NCI-H1092 (cell line): ENCODE measurements around the gene GAMT.
"Not testable (repeated sequence)": the region's sequence is repeated elsewhere in the genome, so short reads cannot be mapped to it uniquely, and the experiment has no call there.

Experiments
- DNase-seq: peaks from one replicate; lab custom pipeline; 2025; lab: John Stamatoyannopoulos, UW

Gene GAMT

DNA sequence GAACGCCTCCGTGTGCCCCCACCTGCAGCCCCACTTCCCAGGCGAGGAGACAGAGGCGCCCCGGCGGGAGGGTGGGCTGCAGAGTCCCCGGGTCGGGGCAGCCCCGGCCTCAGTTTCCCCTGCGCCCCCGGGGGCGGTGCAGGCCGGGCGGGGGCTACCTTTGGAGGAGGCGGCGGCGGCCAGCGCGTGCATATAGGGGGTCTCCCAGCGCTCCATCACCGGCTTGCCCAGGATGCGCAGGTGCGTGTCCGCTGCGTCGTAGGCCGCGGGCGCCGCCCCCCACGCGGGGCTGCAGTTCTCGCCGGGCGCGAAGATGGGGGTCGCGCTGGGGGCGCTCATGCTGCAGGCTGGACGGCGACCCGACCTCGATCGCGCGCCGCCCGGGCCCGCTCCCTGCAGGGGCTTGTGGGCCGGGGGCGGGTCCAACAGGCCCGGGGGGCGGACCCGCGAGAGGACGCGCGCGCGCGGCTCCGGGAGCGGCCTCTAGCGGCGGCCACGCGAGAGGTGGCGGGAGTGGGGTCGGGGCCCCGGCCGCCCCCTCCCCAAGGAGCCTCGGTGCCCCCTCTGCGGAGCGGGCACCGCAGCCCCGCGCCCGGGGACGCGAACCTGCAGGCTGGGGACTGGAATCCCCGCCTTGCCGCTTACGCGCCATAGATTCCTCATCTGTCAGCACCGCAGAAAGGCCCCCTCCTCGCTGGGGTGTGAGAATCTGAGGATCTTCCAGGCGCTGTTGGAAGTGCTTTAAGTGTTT is at the start of gene GAMT:
Gene GAMT (minus strand): TSS at position 405 of the 751 bp plus-strand sequence. CDS start 66 bp downstream, at position 339.
- peak; percentile 39 for DNase-seq

DNA sequence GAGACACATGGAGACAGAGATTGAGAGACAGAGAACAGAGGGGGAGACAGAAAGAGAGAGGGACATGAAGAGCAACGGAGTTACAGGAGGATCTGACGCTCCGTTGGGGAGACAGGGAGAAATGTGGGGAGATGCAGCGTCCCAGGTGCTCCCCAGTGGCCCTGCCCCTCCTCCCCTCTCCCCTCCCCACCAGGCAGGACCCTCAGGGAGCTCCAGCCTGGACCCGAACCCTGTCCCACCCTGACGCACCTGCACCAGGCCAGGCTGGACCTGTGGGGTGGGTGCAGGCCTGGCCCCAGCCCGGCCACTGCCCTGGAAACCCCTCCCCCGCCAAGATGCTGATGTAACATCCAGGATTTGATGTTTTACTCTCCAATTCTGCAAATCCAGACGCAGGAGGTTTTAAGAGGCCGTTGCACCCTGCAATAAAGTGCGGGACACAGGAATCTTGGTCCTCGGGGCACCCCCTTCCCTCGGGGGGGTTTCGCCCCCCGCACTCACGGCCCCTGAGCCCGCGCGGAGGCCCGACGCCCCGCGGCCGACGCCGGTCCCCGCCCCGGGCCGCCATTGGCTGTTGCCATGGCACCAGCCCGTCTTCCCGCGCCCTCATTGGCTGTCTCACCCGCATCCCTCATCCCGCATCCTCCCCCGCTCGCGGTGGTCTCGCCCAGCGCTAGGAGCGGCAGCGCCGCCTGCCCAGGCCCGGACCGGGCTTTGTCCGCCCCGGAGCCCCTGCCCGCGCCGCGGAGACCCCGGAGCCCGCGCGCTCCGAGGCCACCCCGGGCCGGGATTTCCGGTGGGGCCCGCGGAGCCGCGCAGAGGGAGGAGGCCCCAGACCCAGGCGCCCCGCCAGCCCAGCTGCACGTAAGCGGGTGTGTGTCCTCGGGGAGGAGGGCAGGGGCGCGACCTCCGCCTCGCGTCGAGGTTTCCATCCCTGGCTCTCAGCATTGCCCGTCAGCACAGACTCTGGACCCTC is 48.4 kb upstream of the GAMT start, which contains the start of gene APC2:
Gene APC2 (plus strand): TSS at position 655 of the 976 bp plus-strand sequence. CDS start 2,881 bp downstream, outside the sequence.
- peak; percentile 86 for DNase-seq

DNA sequence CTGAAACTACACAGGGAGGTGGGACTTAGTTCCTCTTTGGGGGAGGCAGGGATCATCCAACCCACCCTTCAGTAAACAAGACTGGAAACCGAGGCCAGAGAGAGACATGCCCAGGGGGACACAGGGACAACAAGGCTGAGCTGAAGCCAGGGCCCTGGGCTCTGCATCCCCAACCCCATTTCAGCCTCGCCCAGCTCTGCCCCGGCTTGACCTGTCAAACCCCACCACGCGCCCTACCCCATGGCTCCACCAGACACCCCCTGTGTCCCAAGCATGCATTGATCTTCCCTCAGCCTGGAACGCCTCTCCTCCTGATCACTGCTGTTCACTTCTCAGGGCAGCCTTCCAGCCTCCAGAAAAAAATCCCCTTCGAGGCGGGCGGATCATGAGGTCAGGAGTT is 46.6 kb upstream of the GAMT start:
- DNase-seq = no peak

DNA sequence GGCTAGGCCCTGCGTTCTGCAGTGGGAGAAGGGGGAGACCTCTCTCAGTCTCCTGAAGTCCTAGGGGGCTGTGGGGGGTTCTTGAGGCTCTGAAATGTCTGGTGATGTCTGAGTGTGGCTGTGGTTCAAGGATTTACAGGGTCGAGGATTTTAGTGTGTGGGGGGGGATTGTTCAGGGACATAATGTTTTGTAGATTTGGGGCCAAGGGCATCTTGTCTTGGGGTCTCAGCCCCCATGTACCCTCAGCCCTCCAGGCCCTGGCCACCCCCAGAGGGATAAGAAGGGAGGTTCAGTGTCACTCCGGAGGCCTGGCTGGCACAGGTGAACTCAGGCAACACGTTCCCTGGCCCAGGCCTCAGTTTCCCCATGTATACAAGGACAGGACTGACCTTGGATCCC is 46.2 kb upstream of the GAMT start:
- DNase-seq = no peak

DNA sequence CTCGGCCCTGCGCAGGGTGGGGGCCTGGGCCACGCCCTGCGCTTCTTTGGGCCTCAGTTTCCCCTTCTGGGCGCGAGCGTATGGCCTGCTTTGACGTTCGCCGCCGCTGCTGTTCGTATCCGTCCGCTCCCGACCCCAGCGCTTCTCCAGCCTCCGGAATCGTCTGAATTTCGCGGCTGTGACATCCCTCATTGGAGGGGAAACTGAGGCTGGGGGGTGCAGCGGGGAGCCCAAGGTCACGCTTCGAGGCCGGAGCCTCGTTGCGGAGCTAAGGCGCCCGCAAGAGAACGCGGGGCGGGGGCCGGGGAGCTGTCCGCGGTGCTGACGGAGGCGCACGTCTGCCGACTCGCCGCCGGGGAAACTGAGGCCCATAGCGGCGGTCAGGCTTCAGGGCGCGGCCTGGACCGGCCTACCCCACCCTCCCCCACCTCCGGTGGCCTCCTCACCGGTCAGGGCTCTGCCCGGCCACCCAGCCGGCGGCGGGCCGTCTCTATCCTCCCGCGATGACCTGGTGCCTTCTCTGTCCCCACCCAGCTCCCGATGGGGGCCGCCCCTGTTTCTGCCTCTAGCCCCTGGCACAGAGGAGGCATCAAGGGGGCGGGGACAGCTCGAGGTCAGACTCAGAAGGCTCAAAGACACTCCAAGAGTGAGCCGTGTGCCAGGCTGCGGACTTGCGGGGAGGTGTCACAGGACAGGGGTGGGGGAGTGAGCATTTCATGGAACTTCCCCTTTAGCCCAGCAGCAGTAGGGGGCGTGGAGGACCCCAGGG is 45.6 kb upstream of the GAMT start:
- DNase-seq = peak; percentile 21

DNA sequence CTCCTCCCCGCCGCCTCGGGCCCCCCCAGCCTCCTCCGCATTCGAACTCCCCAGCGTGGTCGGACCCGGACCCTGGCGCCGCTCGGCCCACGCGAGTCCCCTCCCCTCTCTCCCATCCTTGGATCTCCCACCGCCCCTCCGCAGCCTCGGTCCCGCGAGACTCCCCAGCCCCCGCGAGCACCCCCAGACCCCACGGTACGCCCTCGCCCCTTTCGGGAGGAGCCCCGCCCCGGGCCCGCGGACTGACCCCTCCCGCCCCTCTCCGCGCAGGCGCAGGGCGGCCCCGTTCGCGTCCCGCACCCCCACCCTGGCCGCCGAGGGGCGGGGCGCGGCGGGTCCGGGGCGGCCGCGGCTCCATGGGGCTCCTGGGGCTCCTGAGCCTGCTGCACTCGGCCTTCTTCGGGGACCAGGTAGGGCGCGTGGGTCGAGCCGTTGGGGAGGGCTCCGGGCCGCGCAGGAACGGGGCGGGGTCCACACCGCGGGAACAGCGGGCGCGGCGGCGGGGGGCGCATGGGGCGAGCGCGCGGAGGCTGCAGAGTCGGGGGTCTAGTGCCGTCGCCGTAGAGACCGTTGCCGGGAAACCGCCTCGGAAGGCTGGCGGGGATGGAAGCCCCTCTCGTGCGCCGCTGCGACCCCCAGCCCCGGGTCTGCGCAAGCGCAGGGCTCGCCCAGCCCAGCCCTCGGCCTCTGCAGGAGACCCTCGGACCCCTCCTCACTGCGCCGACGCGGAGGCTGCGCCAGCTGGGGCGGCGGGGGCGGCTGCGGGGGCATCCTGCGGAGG is 44.8 kb upstream of the GAMT start:
- DNase-seq = peak; percentile 54

DNA sequence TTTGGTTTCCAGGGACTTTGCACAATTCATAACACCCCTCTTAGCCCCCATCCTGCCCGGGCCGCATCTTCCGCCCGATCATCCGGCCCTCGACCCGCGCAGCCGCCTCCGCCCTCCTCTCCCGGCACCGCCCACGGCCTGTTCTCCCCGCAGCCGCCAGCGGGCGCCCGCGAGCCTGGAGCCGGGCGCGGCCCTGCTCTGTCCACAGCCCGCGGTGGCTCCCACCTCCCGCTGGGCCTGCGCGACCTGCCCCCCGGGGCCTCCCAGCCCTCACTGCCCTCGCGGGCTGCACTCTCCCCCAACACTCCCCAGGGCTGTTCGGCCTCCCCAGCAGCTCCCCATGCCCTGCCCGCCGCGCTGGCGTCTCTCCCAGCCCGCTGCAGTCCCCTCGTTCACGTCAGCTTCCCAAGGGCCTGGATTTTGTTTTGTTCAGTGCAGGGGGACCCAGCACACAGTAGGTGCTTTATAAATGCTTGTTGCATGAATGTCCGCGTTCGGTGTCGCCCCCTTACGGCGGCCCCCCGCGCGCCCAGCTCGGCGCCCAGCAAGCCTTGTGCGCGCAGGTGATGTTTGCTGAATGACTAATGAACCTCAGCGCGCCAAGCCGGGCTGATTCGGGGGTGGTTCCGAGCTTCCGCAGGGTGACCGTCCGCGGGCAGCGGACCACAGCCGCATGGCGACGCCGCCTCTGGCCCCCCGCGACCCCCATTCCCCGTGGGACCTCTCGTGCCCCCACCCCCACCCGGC is 44.0 kb upstream of the GAMT start:
- DNase-seq = peak; percentile 17

DNA sequence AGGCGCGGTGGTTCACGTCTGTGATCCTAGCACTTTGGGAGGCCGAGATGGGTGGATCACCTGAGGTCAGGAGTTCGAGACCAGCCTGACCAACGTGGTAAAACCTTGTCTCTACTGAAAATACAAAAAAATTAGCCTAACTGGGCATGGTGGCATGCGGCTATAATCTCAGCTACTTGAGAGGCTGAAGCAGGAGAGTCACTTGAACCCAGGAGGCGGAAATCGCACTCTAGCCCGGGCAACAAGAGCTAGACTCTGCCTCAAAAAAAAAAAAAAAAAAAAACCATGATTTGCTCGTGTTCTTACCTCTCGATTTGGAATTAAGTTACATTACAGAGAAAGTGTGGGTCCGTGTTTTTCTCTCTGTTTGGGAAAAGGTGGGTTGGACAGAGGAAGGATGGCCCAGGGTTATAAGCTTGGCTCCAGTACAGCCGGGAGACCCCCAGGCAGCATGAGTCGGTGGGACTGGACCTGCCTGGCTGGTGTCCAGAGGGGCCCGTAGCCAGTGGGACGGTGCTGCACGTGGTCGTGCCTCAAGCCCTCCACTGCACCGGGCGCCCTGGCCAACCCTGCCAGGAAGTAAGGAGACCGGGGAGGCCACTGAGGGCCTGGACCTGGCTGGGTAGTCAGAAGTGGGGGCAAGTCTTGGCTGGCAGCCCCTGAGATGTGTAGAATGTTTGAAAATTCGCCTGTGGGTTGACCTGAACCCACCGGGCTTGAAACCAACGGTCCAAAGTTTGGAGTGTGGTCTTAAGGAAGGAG is 40.5 kb upstream of the GAMT start:
- DNase-seq = no peak

DNA sequence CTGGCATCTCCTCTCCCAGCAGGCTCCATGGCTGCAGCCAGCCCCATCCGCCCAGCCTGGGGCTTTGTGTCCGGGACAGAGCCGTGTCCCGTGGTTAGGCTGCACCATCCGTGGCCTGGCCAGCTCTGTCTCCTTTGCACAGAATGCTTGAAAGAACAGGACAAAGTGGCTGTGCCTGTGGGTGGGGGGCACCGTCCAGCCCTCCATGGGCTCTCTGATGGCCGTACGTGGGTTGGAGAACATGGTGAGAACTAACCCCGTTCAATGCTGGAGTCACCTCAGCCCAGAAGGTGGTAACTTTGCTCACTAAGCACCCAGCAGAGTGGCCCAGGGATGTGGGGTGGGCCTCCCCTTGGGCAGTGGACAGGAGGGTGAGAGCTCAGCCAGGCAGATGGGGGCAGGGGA is 39.7 kb upstream of the GAMT start:
- DNase-seq = no peak

DNA sequence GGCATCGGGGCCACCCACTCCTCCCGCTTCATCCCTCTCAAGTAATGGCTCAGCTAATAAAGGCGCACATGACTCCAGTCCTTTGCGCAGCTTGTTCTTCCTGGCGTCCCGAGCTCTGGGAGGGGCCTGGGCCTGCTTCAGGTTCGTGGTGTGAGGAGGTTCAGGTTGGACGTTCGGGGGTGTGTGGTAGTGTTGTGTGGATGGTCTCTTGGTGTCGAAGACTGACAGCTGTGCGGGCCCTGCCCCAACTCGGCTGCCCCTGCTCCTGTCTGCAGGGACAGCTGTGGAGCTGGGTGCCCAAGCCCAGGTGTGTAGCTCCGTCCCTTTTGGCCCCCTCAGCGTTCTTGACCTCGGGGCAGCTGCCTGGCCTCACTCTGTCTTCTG is 39.1 kb upstream of the GAMT start:
- DNase-seq = no peak

DNA sequence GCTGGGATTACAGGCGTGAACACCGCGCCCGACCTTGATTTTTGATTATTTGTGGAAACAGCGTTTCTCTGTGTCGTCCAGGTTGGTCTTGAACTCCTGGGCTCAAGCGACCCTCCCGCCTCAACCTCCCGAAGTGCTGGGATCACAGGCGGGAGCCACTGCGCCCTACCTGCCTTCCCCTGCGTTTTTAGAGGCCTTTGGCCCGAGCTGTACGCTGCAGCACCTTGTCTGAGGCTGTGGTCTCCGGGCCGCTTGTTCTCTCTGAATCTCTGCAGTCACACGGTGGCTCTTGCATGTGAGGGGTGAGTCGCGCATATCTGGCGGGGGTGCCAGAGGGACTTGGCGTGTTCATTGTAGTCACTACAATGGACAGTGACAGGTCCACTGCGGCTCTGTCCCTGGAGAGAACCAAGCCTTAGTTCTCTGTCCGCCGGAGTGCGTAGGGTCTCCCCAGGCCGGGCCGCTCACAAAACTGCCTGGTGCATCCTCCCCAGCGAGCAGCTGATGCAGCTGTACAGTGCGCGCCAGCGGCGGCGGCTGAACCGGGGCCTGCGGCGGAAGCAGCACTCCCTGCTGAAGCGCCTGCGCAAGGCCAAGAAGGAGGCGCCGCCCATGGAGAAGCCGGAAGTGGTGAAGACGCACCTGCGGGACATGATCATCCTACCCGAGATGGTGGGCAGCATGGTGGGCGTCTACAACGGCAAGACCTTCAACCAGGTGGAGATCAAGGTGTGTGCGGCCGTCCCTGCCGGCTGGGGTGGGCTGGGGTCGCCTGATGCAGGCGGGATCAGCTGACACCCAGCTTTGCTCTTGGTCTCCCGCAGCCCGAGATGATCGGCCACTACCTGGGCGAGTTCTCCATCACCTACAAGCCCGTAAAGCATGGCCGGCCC is 38.4 kb upstream of the GAMT start:
- DNase-seq = not testable (repeated sequence)

DNA sequence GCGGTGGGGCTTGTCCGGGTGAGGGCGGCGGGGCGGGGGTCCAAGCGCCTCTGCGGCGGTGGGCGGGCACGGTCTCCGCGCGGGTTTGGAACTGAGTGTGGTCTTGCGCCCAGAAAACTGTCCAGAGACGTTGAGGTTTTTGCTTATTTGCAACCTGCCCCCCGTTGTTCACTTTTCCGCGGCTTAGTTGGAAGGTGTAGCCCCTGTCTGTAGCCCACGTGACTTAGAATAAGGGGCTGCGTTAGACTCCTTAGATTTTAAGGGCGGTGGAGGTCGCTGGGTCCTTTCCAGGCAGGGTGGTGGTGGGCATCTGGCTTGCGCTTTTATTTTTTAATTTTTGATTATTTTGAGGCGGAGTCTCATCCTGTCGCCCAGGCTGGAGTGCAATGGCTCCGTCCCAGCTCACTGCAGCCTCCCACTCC is 37.6 kb upstream of the GAMT start:
- DNase-seq = no peak

DNA sequence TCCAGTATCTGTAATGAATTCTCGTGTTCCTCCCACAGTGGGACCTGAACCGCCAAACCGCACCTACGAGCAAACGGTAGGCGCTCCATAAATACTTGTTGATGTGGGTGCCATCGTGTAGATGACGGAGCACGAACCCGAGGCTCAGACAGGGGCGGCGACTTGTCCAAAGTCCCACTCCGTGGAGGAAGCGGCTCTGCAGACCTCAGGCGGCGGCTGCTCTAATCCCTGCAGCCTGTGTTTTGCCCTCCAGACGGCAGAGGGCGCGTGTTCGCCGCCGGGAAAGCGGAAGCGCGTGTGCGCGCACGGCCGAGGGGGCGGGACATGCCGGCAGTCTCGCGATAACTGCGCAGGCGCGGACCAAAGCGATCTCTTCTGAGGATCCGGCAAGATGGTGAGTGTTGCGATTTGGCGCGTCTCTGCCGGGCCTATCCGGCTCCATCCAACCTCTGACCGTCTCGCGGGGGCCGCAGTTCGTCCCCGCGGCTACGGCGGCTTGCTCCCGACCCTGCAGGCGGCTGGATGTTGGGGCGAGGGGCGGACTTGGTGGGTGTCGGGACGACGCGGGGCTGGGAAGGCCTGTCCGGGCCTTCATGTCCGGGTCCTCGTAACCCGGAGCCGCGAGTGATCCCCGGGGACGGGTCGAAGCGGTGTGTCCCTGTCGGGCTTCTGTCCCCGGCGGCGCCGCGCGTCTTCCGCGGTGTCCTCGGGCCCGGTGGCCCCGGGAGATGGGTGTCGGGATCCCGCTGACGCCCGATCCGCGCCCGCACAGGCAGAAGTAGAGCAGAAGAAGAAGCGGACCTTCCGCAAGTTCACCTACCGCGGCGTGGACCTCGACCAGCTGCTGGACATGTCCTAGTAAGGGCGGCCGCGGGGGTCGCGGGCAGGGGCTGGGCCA is 36.9 kb upstream of the GAMT start, which contains the start of gene RPS15:
Gene RPS15 (plus strand): TSS at position 362 of the 898 bp plus-strand sequence. CDS start 30 bp downstream, at position 392.
- peak; percentile 88 for DNase-seq

DNA sequence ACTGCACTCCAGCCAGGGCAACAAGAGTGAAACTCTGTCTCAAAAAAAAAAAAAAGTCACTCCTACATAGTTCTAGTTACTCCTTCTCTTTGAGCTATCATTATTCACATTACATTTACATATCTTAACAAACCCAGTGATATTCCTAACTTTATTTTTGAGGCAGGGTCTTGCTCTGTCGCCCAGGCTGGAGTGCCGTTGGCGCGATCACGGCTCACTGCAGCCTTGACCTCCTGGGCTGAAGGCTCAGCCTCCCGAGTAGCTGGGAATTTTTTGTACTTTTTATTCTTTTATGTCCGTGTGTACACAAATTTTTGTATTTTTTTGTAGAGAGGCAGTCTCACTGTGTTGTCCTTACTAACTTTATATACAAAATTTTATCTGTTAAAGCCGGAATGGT is 36.3 kb upstream of the GAMT start:
- DNase-seq = no peak

DNA sequence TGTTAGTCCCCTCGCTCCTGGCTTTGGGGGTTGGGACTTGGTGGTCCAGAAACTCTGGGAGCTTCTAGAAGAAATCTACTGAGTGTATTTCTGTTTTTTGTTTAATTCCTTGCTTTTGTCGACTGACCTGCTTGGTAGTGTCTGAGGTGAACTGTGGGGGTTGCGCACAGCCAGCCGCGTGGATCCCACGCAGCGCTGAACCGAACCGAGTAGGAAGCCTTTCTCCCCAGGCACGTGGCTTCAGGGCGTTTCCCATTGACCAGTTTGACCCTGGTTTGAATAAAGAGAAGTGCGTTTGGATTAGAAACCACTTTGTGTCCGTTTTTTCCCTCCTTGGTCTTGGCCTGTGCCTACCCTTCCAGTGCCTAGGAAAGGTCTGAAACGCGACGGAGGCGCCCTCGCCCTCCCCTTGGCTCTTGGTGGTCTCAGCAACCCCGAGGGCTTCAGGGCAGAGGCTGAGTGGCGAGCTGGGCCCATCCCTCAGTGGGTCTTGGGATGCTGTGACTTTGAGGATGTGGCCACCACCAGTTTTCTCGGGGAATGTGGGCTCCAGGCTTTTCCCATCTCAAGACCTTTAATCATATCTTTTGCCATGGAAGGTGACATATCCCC is 34.1 kb upstream of the GAMT start:
- DNase-seq = no peak

DNA sequence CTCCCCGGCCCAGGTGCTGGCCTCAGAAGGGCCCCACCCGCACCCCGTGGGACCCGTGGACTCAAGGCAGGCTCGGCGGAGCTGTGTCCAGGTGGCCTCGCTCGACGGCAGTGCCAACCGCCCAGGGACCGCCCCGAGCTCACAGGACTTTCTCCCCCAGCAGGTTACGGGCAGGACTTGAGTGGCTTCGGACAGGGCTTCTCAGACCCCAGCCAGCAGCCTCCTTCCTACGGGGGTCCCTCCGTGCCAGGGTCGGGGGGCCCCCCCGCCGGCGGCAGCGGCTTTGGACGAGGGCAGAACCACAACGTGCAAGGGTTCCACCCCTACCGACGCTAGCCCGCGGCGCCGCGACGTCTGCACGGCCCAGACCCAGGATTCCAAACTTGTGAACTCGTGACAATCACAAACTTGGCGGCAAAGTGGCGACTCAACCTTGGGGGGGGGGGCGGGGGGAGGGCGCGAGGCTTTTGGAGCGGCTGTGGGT is 33.3 kb upstream of the GAMT start:
- DNase-seq = no peak

DNA sequence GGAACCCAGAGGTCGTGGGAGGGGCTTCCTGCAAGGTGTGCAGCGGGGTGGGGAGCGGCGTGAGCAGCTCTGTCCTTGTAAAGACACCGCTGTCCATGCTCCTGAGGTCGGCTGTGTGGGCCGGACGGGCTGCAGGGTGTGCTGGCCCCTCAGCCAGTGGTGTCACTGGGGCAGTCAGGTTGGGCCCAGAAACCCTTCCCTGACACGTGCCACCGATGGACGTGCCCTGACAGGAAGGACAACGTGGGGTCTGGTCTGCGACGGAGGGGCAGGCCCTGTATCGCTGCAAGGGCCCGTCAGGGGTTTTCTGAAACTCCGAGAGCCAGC is 32.7 kb upstream of the GAMT start:
- no peak for DNase-seq
